Tibial nerve (tissue), 4 donors: ENCODE results near the gene SLC35F1. TPM values are rescaled to one million over a fixed set of nuclear protein-coding genes. Genes with fewer than 3 reads are reported as not detected.

Experiments used
- DNase-seq, 2 donors: peaks; one replicate each; pipeline ENCODE4 v3.0.0-alpha.2; 2019; ENCODE audit warnings: low spot score in 2 of 2
- H3K27ac ChIP-seq, 4 donors: fragments of 200-600 bp; sonication (generic) in 3 of 4; one replicate each; pipeline ENCODE4 v1.5.1; 2017 to 2019; ENCODE audit warnings: mild to moderate bottlenecking in 1 of 4
- H3K27me3 ChIP-seq, 2 donors: fragments of 200-600 bp; sonication (generic) in 1 of 2; one replicate each; pipeline versions ENCODE4 v1.5.1 to v1.6.0; 2017 to 2019
- H3K36me3 ChIP-seq, 3 donors: fragments of 200-600 bp; sonication (generic); one replicate each; pipeline ENCODE4 v1.5.1; 2018 to 2019
- H3K4me1 ChIP-seq, 4 donors: fragments of 200-600 bp; sonication (generic) in 3 of 4; one replicate each; pipeline ENCODE4 v1.5.1; 2017 to 2019
- H3K4me3 ChIP-seq, 4 donors: fragments of 200-600 bp; sonication (generic) in 3 of 4; one replicate each; pipeline ENCODE4 v1.5.1; 2017 to 2019; ENCODE audit warnings: mild to moderate bottlenecking in 1 of 4, moderate library complexity in 1 of 4
- H3K9me3 ChIP-seq, 4 donors: fragments of 200-600 bp; sonication (generic) in 3 of 4; one replicate each; pipeline ENCODE4 v1.5.1; 2017 to 2019
- CTCF ChIP-seq, 5 experiments: fragments of 200-600 bp in 3 of 5; fragments of 450-650 bp in 2 of 5; sonication (generic) in 3 of 5; IDR thresholded peaks; one replicate each; pipeline ENCODE4 v1.5.1; 2016 to 2019; ENCODE audit warnings: antibody characterized with exemption in 5 of 5, mild to moderate bottlenecking in 3 of 5, moderate library complexity in 2 of 5
- EP300 ChIP-seq, 2 donors: sonication (generic); formaldehyde crosslinking; IDR thresholded peaks; one replicate each; pipeline ENCODE4 v1.6.1; 2017; ENCODE audit warnings: antibody characterized with exemption in 2 of 2, mild to moderate bottlenecking in 1 of 2
- POLR2A ChIP-seq, 2 donors: fragments of 450-650 bp; IDR thresholded peaks; one replicate each; pipeline ENCODE4 v1.6.1; 2017; ENCODE audit warnings: antibody characterized with exemption in 2 of 2, mild to moderate bottlenecking in 2 of 2, moderate library complexity in 2 of 2
- WGBS, 2 donors: methylation state at CpG; one replicate each; pipeline ENCODE4 v1.1.5; 2018; 5-methylcytosine and 5-hydroxymethylcytosine counted together
- total RNA-seq, 4 donors: library from RNA; depleted of rRNA; stranded (reverse); fragments of >200 nt; gene quantifications; one replicate each; pipeline ENCODE4 v1.1.0, GENCODE V29; 2016

The SLC35F1 gene
- total RNA-seq, 4 donors from 2014 or later: 12.7 to 40.4 (median 16.5) TPM

DNA sequence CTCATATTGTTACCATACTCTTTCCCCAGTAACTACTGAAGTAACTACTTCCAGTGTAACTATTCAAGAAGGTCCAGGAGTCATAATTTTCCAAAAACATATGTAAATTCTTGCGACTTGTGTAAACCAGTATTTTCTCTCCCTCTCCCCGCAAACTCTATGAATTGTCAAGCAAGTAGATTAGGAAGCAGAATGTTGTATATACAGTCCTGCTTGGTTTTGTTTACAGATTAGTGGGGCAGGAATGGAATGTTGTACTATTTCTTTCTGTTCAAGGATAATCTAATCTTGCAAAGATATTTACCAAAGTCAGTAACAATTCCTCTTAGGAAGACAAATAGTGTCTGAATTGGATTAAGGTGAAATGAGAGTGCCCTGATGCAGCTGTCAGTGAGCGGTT is 406.1 kb downstream of the SLC35F1 start:
- H3K4me1 ChIP-seq: peaks cover 0 to 18% (median 0%) of the 10 kb centered on the region in 4 donors
- H3K27me3 ChIP-seq: no peaks in the 10 kb centered on the region
- no peak for DNase-seq
- TF ChIP-seq CTCF (IDR thresholded peaks at IDR 0.05): no peak
- TF ChIP-seq POLR2A (IDR thresholded peaks at IDR 0.05): no peak
- TF ChIP-seq EP300 (IDR thresholded peaks at IDR 0.05): no peak
- no peaks in the 10 kb centered on the region for H3K9me3 ChIP-seq
- H3K4me3 ChIP-seq: no peak overlapping the region
- H3K27ac ChIP-seq: no peak overlapping the region
- WGBS, 2 donors: 90 to 91% methylated on average over 3 of the region's 3 CpGs
- H3K36me3 ChIP-seq: peaks cover 0 to 7% (median 0%) of the 10 kb centered on the region in 3 donors

- DNase-seq: no peak
- no peaks in the 10 kb centered on the region for H3K9me3 ChIP-seq
- H3K4me1 ChIP-seq: peaks cover 0 to 23% (median 0%) of the 10 kb centered on the region in 4 donors
- no peaks in the 10 kb centered on the region for H3K27me3 ChIP-seq
- peaks cover 0 to 7% (median 0%) of the 10 kb centered on the region in 3 donors for H3K36me3 ChIP-seq
- H3K27ac ChIP-seq: no peak overlapping the region
- H3K4me3 ChIP-seq: no peak overlapping the region
- WGBS, 2 donors: 90 to 91% methylated on average over 3 of the region's 3 CpGs
- TF ChIP-seq CTCF (IDR thresholded peaks at IDR 0.05) (no peak), EP300 (IDR thresholded peaks at IDR 0.05) (no peak), POLR2A (IDR thresholded peaks at IDR 0.05) (no peak)
These were observed 406.7 kb downstream of the SLC35F1 start for GRCh38 chr6:118313762-118314161.

DNA sequence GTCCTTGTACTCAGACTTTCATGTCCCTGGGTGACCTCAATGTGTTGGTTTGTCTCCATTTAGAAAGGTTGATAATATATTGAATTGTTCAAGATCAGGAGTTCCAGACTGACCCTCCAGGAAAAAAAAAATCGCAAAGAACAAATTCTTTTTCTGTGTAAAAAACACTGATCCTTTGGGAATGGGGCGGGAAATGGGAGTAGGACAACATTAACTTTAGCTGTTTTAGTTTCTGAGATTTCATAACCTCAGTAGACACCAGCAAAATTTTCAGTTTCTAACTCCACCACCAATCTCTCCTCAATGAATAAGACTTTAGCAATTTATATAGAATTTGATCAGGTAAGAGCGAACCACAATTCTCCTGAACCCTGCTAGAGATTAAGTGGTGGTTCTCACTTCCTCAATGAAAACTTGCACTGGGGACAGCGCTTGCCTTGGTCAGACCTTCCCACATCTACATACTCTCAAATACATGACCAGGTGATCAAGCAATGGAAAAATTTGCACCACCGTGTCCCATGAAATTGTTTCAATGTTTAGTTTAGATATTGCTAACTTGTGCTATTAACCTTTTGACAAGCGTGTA is 409.8 kb downstream of the SLC35F1 start:
- DNase-seq: peak in 1 of 2 donors; percentile 35
- Histone ChIP-seq H3K9me3 (no peaks in the 10 kb centered on the region), H3K27me3 (no peaks in the 10 kb centered on the region), H3K36me3 (peaks cover 0 to 7% (median 0%) of the 10 kb centered on the region in 3 donors), H3K27ac (peak overlapping the region in 2 of 4 donors; percentile 63 to 82), H3K4me3 (no peak overlapping the region), H3K4me1 (peaks cover 0 to 48% (median 5%) of the 10 kb centered on the region in 4 donors)
- TF ChIP-seq POLR2A (IDR thresholded peaks at IDR 0.05) (no peak), CTCF (IDR thresholded peaks at IDR 0.05) (no peak), EP300 (IDR thresholded peaks at IDR 0.05) (no peak)
- 78 to 79% methylated on average over 6 of the region's 6 CpGs for WGBS, 2 donors

DNA sequence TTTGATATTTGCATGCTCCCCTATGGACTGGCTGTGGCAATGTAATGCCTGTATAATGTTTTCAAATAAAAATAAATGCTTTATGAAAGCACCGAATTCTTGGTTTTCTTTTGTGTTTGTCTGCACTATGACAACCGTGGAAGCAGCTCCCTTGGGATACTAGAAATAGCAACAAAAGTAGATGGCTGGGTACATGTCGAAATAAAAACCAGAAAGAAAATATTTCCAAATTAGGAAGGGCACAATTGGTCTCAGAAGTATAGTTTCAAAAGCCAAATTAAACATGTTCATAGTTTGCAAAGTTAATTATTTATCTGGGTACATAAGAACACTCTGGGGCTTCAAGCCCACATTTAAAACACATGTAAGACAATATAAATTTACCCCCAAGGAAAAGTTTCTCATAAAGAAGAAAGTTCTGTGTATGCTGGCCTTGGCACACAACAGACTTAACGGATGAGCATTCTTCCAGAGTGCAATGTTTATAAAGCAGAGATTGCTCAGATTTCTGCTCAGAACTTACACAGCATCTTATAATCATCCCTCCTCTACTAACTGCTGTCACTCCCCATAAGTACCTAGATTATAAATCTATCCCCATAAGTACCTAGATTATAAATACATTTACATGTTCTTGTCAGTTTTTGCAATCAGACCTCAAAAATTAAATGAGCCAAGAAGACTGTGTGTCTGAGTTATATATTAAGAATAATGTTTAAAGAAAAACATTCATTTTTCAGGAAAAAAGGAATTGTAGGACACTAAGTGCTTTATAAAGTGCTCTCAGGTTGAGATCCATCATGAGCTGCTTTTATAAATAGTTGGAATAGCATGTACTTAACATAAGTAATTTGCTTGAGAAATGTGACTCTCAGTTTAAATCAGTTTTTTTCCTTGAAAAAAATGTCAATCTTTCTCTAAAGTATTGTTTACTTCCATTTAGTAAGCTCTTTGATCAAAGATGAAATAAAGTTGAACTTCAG is 410.8 kb downstream of the SLC35F1 start:
- DNase-seq: peak in 1 of 2 donors; percentile 52
- Histone ChIP-seq H3K4me3 (no peak overlapping the region), H3K4me1 (peaks cover 0 to 48% (median 5%) of the 10 kb centered on the region in 4 donors), H3K36me3 (peaks cover 0 to 7% (median 0%) of the 10 kb centered on the region in 3 donors), H3K27ac (peak overlapping the region in 3 of 4 donors; percentile 46 to 82 (median 63)), H3K27me3 (no peaks in the 10 kb centered on the region), H3K9me3 (no peaks in the 10 kb centered on the region)
- WGBS, 2 donors: 28% methylated on average over 4 of the region's 4 CpGs
- TF ChIP-seq POLR2A (IDR thresholded peaks at IDR 0.05): no peak
- TF ChIP-seq EP300 (IDR thresholded peaks at IDR 0.05): peak; percentile 62 to 84
- TF ChIP-seq CTCF (IDR thresholded peaks at IDR 0.05): no peak
